Activated T-helper 1 cell treated with anti-CD3 and anti-CD28 coated beads, Interleukin-2, amount 50 U/mL, for 16 hours (primary cell): ENCODE results near the gene KCNAB2.
A peak's percentile ranks its signal among the peaks of the same experiment; 100 is the strongest.

Source experiments
- DNase-seq, 2 donors: peaks; one replicate each; pipeline ENCODE4 v3.0.0-alpha.2; 2020; ENCODE audit warnings: low read depth in 1 of 2, low spot score in 1 of 2

Gene KCNAB2

GRCh38 chr1:6126028-6126427 is 80.3 kb downstream of the KCNAB2 start:
- no peak for DNase-seq

- no peak for DNase-seq
Observed at GRCh38 chr1:6126521-6127067, 80.9 kb downstream of the KCNAB2 start.

GRCh38 chr1:6127587-6128163 is 82.0 kb downstream of the KCNAB2 start:
- peak; percentile 35 to 54 for DNase-seq

GRCh38 chr1:6128276-6129081 is 82.8 kb downstream of the KCNAB2 start:
- no peak for DNase-seq

- DNase-seq = no peak
Observed at GRCh38 chr1:6129313-6129712, 83.6 kb downstream of the KCNAB2 start.

- DNase-seq = no peak
Observed at GRCh38 chr1:6130036-6130435, 84.3 kb downstream of the KCNAB2 start.

GRCh38 chr1:6130596-6130995 is 84.9 kb downstream of the KCNAB2 start:
- DNase-seq = no peak

GRCh38 chr1:6131561-6131960 is 85.9 kb downstream of the KCNAB2 start:
- DNase-seq = no peak

- no peak for DNase-seq
Observed at GRCh38 chr1:6133146-6133895, 87.6 kb downstream of the KCNAB2 start.

GRCh38 chr1:6134206-6134605 is 88.5 kb downstream of the KCNAB2 start:
- no peak for DNase-seq

GRCh38 chr1:6134741-6135510 is 89.2 kb downstream of the KCNAB2 start:
- no peak for DNase-seq

GRCh38 chr1:6136516-6137220 is 91.0 kb downstream of the KCNAB2 start:
- DNase-seq = no peak

- DNase-seq = no peak
Observed at GRCh38 chr1:6137758-6138157, 92.1 kb downstream of the KCNAB2 start.

- DNase-seq = no peak
Observed at GRCh38 chr1:6140413-6140812, 94.7 kb downstream of the KCNAB2 start.

GRCh38 chr1:6141592-6141991 is 95.9 kb downstream of the KCNAB2 start:
- DNase-seq = no peak

- no peak for DNase-seq
Observed at GRCh38 chr1:6142036-6142621, 96.4 kb downstream of the KCNAB2 start.

GRCh38 chr1:6142734-6143133 is 97.0 kb downstream of the KCNAB2 start:
- DNase-seq = no peak

- no peak for DNase-seq
Observed at GRCh38 chr1:6143395-6143794, 97.7 kb downstream of the KCNAB2 start.

- no peak for DNase-seq
Observed at GRCh38 chr1:6144175-6144574, 98.5 kb downstream of the KCNAB2 start.
